ENCODE data around the gene GPR21. TPM values are rescaled to one million over a fixed set of nuclear protein-coding genes. Genes with fewer than 3 reads are reported as not detected.

GPR21 gene
- total RNA-seq, 2 experiments from 2014 or later = 0.94 to 1.3 TPM

- H3K9me3 Mint-ChIP-seq = peaks cover 6% of the 10 kb centered on the region
- DNase-seq = no peak
- H3K4me1 Mint-ChIP-seq = no peaks in the 10 kb centered on the region
- H3K4me3 Mint-ChIP-seq = no peak overlapping the region
- ChIA-PET CTCF (no interaction called here), POLR2A (no interaction called here)
- H3K27me3 Mint-ChIP-seq = no peaks in the 10 kb centered on the region
- H3K27ac Mint-ChIP-seq = no peak overlapping the region
- peaks cover 16% of the 10 kb centered on the region for H3K36me3 Mint-ChIP-seq (ENCODE audit: low read depth)
Measured at GRCh38 chr9:123039617-123040219, 6.3 kb downstream of the GPR21 start.

- no peak overlapping the region for H3K27ac Mint-ChIP-seq
- ChIA-PET POLR2A (no interaction called here), CTCF (no interaction called here)
- no peak overlapping the region for H3K4me3 Mint-ChIP-seq
- no peak for DNase-seq
- H3K9me3 Mint-ChIP-seq = peaks cover 6% of the 10 kb centered on the region
- H3K27me3 Mint-ChIP-seq = no peaks in the 10 kb centered on the region
- H3K36me3 Mint-ChIP-seq (ENCODE audit: low read depth) = peaks cover 10% of the 10 kb centered on the region
- H3K4me1 Mint-ChIP-seq = no peaks in the 10 kb centered on the region
Measured at GRCh38 chr9:123040801-123041200, 7.3 kb downstream of the GPR21 start.

GRCh38 chr9:123041489-123041888, 8.0 kb downstream of the GPR21 start:
- ChIA-PET CTCF (interaction anchor here (0.7 kb wide), 1 partner anchor 176 kb away, joined by 3 read pairs; no protein-coding TSS in a partner anchor), POLR2A (no interaction called here)
- H3K9me3 Mint-ChIP-seq = peaks cover 6% of the 10 kb centered on the region
- H3K4me3 Mint-ChIP-seq = no peak overlapping the region
- no peaks in the 10 kb centered on the region for H3K27me3 Mint-ChIP-seq
- DNase-seq = no peak
- H3K4me1 Mint-ChIP-seq = no peaks in the 10 kb centered on the region
- H3K36me3 Mint-ChIP-seq (ENCODE audit: low read depth) = peaks cover 10% of the 10 kb centered on the region
- H3K27ac Mint-ChIP-seq = no peak overlapping the region

- ChIA-PET POLR2A (no interaction called here), CTCF (interaction anchor here (0.6 to 1.1 kb wide), 2 partner anchors 62 to 965 kb away, joined by 3 to 7 read pairs; no protein-coding TSS in a partner anchor)
- H3K36me3 Mint-ChIP-seq (ENCODE audit: low read depth) = peaks cover 7% of the 10 kb centered on the region
- peaks cover 6% of the 10 kb centered on the region for H3K9me3 Mint-ChIP-seq
- no peaks in the 10 kb centered on the region for H3K27me3 Mint-ChIP-seq
- H3K4me3 Mint-ChIP-seq = no peak overlapping the region
- DNase-seq = no peak
- no peak overlapping the region for H3K27ac Mint-ChIP-seq
- H3K4me1 Mint-ChIP-seq = no peaks in the 10 kb centered on the region
Measured at GRCh38 chr9:123043081-123043939, 9.8 kb downstream of the GPR21 start.

GRCh38 chr9:123044586-123044985, 11.1 kb downstream of the GPR21 start:
- Mint-ChIP-seq H3K27ac (no peak overlapping the region), H3K4me1 (no peaks in the 10 kb centered on the region), H3K4me3 (no peak overlapping the region), H3K27me3 (no peaks in the 10 kb centered on the region), H3K36me3 (ENCODE audit: low read depth) (peaks cover 11% of the 10 kb centered on the region), H3K9me3 (peaks cover 6% of the 10 kb centered on the region)
- ChIA-PET CTCF (no interaction called here), POLR2A (no interaction called here)
- DNase-seq = no peak

GRCh38 chr9:123046406-123047195, 13.1 kb downstream of the GPR21 start:
- Mint-ChIP-seq H3K4me3 (no peak overlapping the region), H3K4me1 (no peaks in the 10 kb centered on the region), H3K27me3 (no peaks in the 10 kb centered on the region), H3K9me3 (peaks cover 6% of the 10 kb centered on the region), H3K27ac (no peak overlapping the region), H3K36me3 (ENCODE audit: low read depth) (peaks cover 11% of the 10 kb centered on the region)
- no peak for DNase-seq
- POLR2A ChIA-PET = no interaction called here
- CTCF ChIA-PET = interaction anchor here (0.7 kb wide), 1 partner anchor 23 kb away, joined by 5 read pairs; no protein-coding TSS in a partner anchor

GRCh38 chr9:123048748-123049147, 15.3 kb downstream of the GPR21 start:
- no peak overlapping the region for H3K27ac Mint-ChIP-seq
- no peak overlapping the region for H3K4me3 Mint-ChIP-seq
- ChIA-PET POLR2A (no interaction called here), CTCF (interaction anchor here (0.5 kb wide), 1 partner anchor 58 kb away, joined by 7 read pairs; no protein-coding TSS in a partner anchor)
- peaks cover 6% of the 10 kb centered on the region for H3K36me3 Mint-ChIP-seq (ENCODE audit: low read depth)
- peaks cover 5% of the 10 kb centered on the region for H3K4me1 Mint-ChIP-seq
- no peaks in the 10 kb centered on the region for H3K9me3 Mint-ChIP-seq
- DNase-seq = no peak
- H3K27me3 Mint-ChIP-seq = no peaks in the 10 kb centered on the region

- H3K9me3 Mint-ChIP-seq = no peaks in the 10 kb centered on the region
- H3K4me1 Mint-ChIP-seq = peaks cover 6% of the 10 kb centered on the region
- CTCF ChIA-PET = interaction anchor here (1.3 kb wide), 1 partner anchor 13 kb away, joined by 3 read pairs; no protein-coding TSS in a partner anchor
- H3K4me3 Mint-ChIP-seq = no peak overlapping the region
- DNase-seq = no peak
- POLR2A ChIA-PET = no interaction called here
- peaks cover 9% of the 10 kb centered on the region for H3K36me3 Mint-ChIP-seq (ENCODE audit: low read depth)
- no peak overlapping the region for H3K27ac Mint-ChIP-seq
- no peaks in the 10 kb centered on the region for H3K27me3 Mint-ChIP-seq
Measured at GRCh38 chr9:123049589-123050222, 16.2 kb downstream of the GPR21 start.

GRCh38 chr9:123053046-123053445, 19.6 kb downstream of the GPR21 start:
- no peaks in the 10 kb centered on the region for H3K9me3 Mint-ChIP-seq
- H3K4me1 Mint-ChIP-seq = peaks cover 6% of the 10 kb centered on the region
- CTCF ChIA-PET = no interaction called here
- POLR2A ChIA-PET = no interaction called here
- no peak for DNase-seq
- no peak overlapping the region for H3K4me3 Mint-ChIP-seq
- no peaks in the 10 kb centered on the region for H3K27me3 Mint-ChIP-seq
- peaks cover 9% of the 10 kb centered on the region for H3K36me3 Mint-ChIP-seq (ENCODE audit: low read depth)
- H3K27ac Mint-ChIP-seq = no peak overlapping the region

GRCh38 chr9:123053711-123054110, 20.2 kb downstream of the GPR21 start:
- H3K9me3 Mint-ChIP-seq = no peaks in the 10 kb centered on the region
- POLR2A ChIA-PET = no interaction called here
- no peak for DNase-seq
- CTCF ChIA-PET = no interaction called here
- H3K27ac Mint-ChIP-seq = no peak overlapping the region
- H3K4me3 Mint-ChIP-seq = no peak overlapping the region
- no peaks in the 10 kb centered on the region for H3K27me3 Mint-ChIP-seq
- H3K4me1 Mint-ChIP-seq = peaks cover 6% of the 10 kb centered on the region
- peaks cover 7% of the 10 kb centered on the region for H3K36me3 Mint-ChIP-seq (ENCODE audit: low read depth)

GRCh38 chr9:123058834-123059233, 25.4 kb downstream of the GPR21 start:
- Mint-ChIP-seq H3K9me3 (no peaks in the 10 kb centered on the region), H3K27ac (no peak overlapping the region), H3K4me1 (peaks cover under 1% of the 10 kb centered on the region), H3K27me3 (no peaks in the 10 kb centered on the region), H3K36me3 (ENCODE audit: low read depth) (peaks cover 2% of the 10 kb centered on the region), H3K4me3 (no peak overlapping the region)
- POLR2A ChIA-PET = no interaction called here
- CTCF ChIA-PET = no interaction called here
- DNase-seq = no peak

GRCh38 chr9:123059472-123060220, 26.2 kb downstream of the GPR21 start:
- Mint-ChIP-seq H3K27me3 (no peaks in the 10 kb centered on the region), H3K9me3 (no peaks in the 10 kb centered on the region), H3K27ac (no peak overlapping the region), H3K4me1 (no peaks in the 10 kb centered on the region), H3K4me3 (no peak overlapping the region), H3K36me3 (ENCODE audit: low read depth) (no peaks in the 10 kb centered on the region)
- no peak for DNase-seq
- POLR2A ChIA-PET = no interaction called here
- CTCF ChIA-PET = no interaction called here
